ENCODE data around the gene DBH.

DBH gene

GRCh38 chr9:133664173-133665050 lies 28.2 kb downstream of the DBH start:
- H3K27me3 ChIP-seq (ENCODE audit: control insufficient read depth in 2 of 2, insufficient read depth in 2 of 2, low read length in 2 of 2) = peaks cover 1 to 7% of the 10 kb centered on the region in 2 donors
- H3K9me3 ChIP-seq (ENCODE audit: control insufficient read depth in 2 of 2, low read length in 2 of 2) = no peaks in the 10 kb centered on the region
- no peaks in the 10 kb centered on the region for H3K4me1 ChIP-seq (ENCODE audit: control insufficient read depth in 2 of 2, insufficient read depth in 2 of 2, low read length in 2 of 2)
- H3K9ac ChIP-seq (ENCODE audit: low read depth in 1 of 2, low read length in 2 of 2) = no peak overlapping the region
- H3K36me3 ChIP-seq (ENCODE audit: control insufficient read depth in 2 of 2, insufficient read depth in 2 of 2, low read length in 2 of 2) = no peaks in the 10 kb centered on the region
- no peak overlapping the region for H3K4me3 ChIP-seq (ENCODE audit: low read length in 2 of 2)
- H3K27ac ChIP-seq (ENCODE audit: low read depth in 2 of 2, low read length in 2 of 2) = no peak overlapping the region

- Histone ChIP-seq H3K4me3 (ENCODE audit: low read length in 2 of 2) (no peak overlapping the region), H3K9ac (ENCODE audit: low read depth in 1 of 2, low read length in 2 of 2) (no peak overlapping the region), H3K4me1 (ENCODE audit: control insufficient read depth in 2 of 2, insufficient read depth in 2 of 2, low read length in 2 of 2) (no peaks in the 10 kb centered on the region), H3K27ac (ENCODE audit: low read depth in 2 of 2, low read length in 2 of 2) (no peak overlapping the region), H3K36me3 (ENCODE audit: control insufficient read depth in 2 of 2, insufficient read depth in 2 of 2, low read length in 2 of 2) (no peaks in the 10 kb centered on the region), H3K9me3 (ENCODE audit: control insufficient read depth in 2 of 2, low read length in 2 of 2) (no peaks in the 10 kb centered on the region), H3K27me3 (ENCODE audit: control insufficient read depth in 2 of 2, insufficient read depth in 2 of 2, low read length in 2 of 2) (peaks cover 0 to under 1% of the 10 kb centered on the region in 2 donors)
These were observed 28.9 kb downstream of the DBH start for GRCh38 chr9:133665096-133665495.

- Histone ChIP-seq H3K4me1 (ENCODE audit: control insufficient read depth in 2 of 2, insufficient read depth in 2 of 2, low read length in 2 of 2) (no peaks in the 10 kb centered on the region), H3K9ac (ENCODE audit: low read depth in 1 of 2, low read length in 2 of 2) (no peak overlapping the region), H3K36me3 (ENCODE audit: control insufficient read depth in 2 of 2, insufficient read depth in 2 of 2, low read length in 2 of 2) (no peaks in the 10 kb centered on the region), H3K4me3 (ENCODE audit: low read length in 2 of 2) (no peak overlapping the region), H3K27ac (ENCODE audit: low read depth in 2 of 2, low read length in 2 of 2) (no peak overlapping the region), H3K9me3 (ENCODE audit: control insufficient read depth in 2 of 2, low read length in 2 of 2) (no peaks in the 10 kb centered on the region), H3K27me3 (ENCODE audit: control insufficient read depth in 2 of 2, insufficient read depth in 2 of 2, low read length in 2 of 2) (no peaks in the 10 kb centered on the region)
These were observed 29.4 kb downstream of the DBH start for GRCh38 chr9:133665535-133665934.

DNA sequence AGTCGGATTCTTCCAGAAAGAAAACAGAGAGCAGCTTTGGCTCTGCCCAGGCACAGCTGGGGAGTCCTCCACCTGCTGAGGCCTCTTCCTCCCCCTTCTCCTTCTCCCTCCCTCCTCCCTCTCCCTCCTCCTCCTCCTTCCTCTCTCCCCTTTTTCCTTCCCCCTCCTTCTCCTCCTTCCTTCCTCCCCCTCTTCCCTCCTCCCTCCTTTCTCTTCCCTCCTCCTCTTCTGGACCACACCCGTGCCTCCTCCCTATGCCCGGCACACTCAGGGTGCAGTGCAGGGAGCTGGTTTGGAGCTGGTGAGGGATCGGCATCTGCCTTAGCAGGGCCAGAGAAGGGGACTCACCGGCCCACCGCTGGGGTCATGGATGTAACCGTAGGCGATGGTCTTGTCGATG lies 30.2 kb downstream of the DBH start:
- H3K36me3 ChIP-seq (ENCODE audit: control insufficient read depth in 2 of 2, insufficient read depth in 2 of 2, low read length in 2 of 2) = no peaks in the 10 kb centered on the region
- H3K9ac ChIP-seq (ENCODE audit: low read depth in 1 of 2, low read length in 2 of 2) = no peak overlapping the region
- no peak overlapping the region for H3K27ac ChIP-seq (ENCODE audit: low read depth in 2 of 2, low read length in 2 of 2)
- no peaks in the 10 kb centered on the region for H3K4me1 ChIP-seq (ENCODE audit: control insufficient read depth in 2 of 2, insufficient read depth in 2 of 2, low read length in 2 of 2)
- no peaks in the 10 kb centered on the region for H3K9me3 ChIP-seq (ENCODE audit: control insufficient read depth in 2 of 2, low read length in 2 of 2)
- H3K27me3 ChIP-seq (ENCODE audit: control insufficient read depth in 2 of 2, insufficient read depth in 2 of 2, low read length in 2 of 2) = no peaks in the 10 kb centered on the region
- H3K4me3 ChIP-seq (ENCODE audit: low read length in 2 of 2) = no peak overlapping the region

DNA sequence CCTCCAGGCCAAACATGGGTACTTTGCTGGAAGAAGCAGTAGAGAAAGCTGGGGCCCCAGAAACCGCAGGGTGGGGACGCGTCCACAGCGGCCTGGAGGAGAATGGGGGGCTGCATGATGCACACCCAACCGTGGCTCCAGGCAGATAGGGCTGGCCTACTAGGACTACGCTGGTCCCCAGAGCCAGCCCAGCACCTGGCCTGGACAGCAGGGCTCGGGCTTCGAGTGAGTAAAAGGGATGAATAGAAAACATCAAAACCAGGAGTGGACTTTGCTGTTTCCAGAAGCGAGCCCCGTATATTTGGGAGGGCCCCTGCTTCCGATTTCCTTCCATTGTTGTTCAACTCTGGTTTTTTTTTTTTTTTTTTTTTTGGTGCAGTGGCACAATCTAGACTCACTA lies 30.7 kb downstream of the DBH start:
- Histone ChIP-seq H3K27ac (ENCODE audit: low read depth in 2 of 2, low read length in 2 of 2) (no peak overlapping the region), H3K4me3 (ENCODE audit: low read length in 2 of 2) (no peak overlapping the region), H3K27me3 (ENCODE audit: control insufficient read depth in 2 of 2, insufficient read depth in 2 of 2, low read length in 2 of 2) (no peaks in the 10 kb centered on the region), H3K36me3 (ENCODE audit: control insufficient read depth in 2 of 2, insufficient read depth in 2 of 2, low read length in 2 of 2) (no peaks in the 10 kb centered on the region), H3K9me3 (ENCODE audit: control insufficient read depth in 2 of 2, low read length in 2 of 2) (no peaks in the 10 kb centered on the region), H3K4me1 (ENCODE audit: control insufficient read depth in 2 of 2, insufficient read depth in 2 of 2, low read length in 2 of 2) (no peaks in the 10 kb centered on the region), H3K9ac (ENCODE audit: low read depth in 1 of 2, low read length in 2 of 2) (no peak overlapping the region)

GRCh38 chr9:133667759-133668450 lies 31.7 kb downstream of the DBH start:
- no peak overlapping the region for H3K9ac ChIP-seq (ENCODE audit: low read depth in 1 of 2, low read length in 2 of 2)
- H3K4me3 ChIP-seq (ENCODE audit: low read length in 2 of 2) = no peak overlapping the region
- H3K9me3 ChIP-seq (ENCODE audit: control insufficient read depth in 2 of 2, low read length in 2 of 2) = no peaks in the 10 kb centered on the region
- H3K4me1 ChIP-seq (ENCODE audit: control insufficient read depth in 2 of 2, insufficient read depth in 2 of 2, low read length in 2 of 2) = no peaks in the 10 kb centered on the region
- H3K27ac ChIP-seq (ENCODE audit: low read depth in 2 of 2, low read length in 2 of 2) = no peak overlapping the region
- H3K36me3 ChIP-seq (ENCODE audit: control insufficient read depth in 2 of 2, insufficient read depth in 2 of 2, low read length in 2 of 2) = no peaks in the 10 kb centered on the region
- no peaks in the 10 kb centered on the region for H3K27me3 ChIP-seq (ENCODE audit: control insufficient read depth in 2 of 2, insufficient read depth in 2 of 2, low read length in 2 of 2)

- H3K9ac ChIP-seq (ENCODE audit: low read depth in 1 of 2, low read length in 2 of 2) = no peak overlapping the region
- no peak overlapping the region for H3K4me3 ChIP-seq (ENCODE audit: low read length in 2 of 2)
- H3K4me1 ChIP-seq (ENCODE audit: control insufficient read depth in 2 of 2, insufficient read depth in 2 of 2, low read length in 2 of 2) = no peaks in the 10 kb centered on the region
- H3K9me3 ChIP-seq (ENCODE audit: control insufficient read depth in 2 of 2, low read length in 2 of 2) = no peaks in the 10 kb centered on the region
- H3K27me3 ChIP-seq (ENCODE audit: control insufficient read depth in 2 of 2, insufficient read depth in 2 of 2, low read length in 2 of 2) = no peaks in the 10 kb centered on the region
- H3K36me3 ChIP-seq (ENCODE audit: control insufficient read depth in 2 of 2, insufficient read depth in 2 of 2, low read length in 2 of 2) = no peaks in the 10 kb centered on the region
- no peak overlapping the region for H3K27ac ChIP-seq (ENCODE audit: low read depth in 2 of 2, low read length in 2 of 2)
These were observed 33.1 kb downstream of the DBH start for GRCh38 chr9:133669182-133669801.

GRCh38 chr9:133670466-133670865 lies 34.3 kb downstream of the DBH start:
- Histone ChIP-seq H3K9ac (ENCODE audit: low read depth in 1 of 2, low read length in 2 of 2) (no peak overlapping the region), H3K27ac (ENCODE audit: low read depth in 2 of 2, low read length in 2 of 2) (no peak overlapping the region), H3K27me3 (ENCODE audit: control insufficient read depth in 2 of 2, insufficient read depth in 2 of 2, low read length in 2 of 2) (no peaks in the 10 kb centered on the region), H3K9me3 (ENCODE audit: control insufficient read depth in 2 of 2, low read length in 2 of 2) (no peaks in the 10 kb centered on the region), H3K4me3 (ENCODE audit: low read length in 2 of 2) (no peak overlapping the region), H3K4me1 (ENCODE audit: control insufficient read depth in 2 of 2, insufficient read depth in 2 of 2, low read length in 2 of 2) (no peaks in the 10 kb centered on the region), H3K36me3 (ENCODE audit: control insufficient read depth in 2 of 2, insufficient read depth in 2 of 2, low read length in 2 of 2) (no peaks in the 10 kb centered on the region)

DNA sequence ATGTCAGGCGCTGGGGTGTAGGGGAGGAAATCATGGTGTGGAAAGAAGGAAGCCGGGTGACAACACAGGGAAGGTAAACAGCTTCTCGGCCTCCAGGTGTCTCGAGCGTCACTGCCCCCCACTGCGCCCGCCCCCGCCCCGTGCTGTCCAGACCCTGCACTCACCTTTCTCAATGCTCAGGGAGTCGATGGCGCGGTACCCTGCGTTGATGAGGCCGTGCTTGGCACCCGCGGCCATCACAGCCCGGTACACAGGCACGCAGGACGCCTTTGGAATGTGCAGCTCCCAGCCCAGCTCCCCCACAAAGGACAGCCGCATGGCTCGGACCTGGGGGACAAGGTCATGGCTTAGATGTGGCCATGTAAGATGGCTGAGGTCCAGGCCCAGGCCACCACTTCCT lies 35.2 kb downstream of the DBH start:
- no peak overlapping the region for H3K27ac ChIP-seq (ENCODE audit: low read depth in 2 of 2, low read length in 2 of 2)

More for the DNA sequence above, 35.2 kb downstream of the DBH start:
- no peak overlapping the region for H3K9ac ChIP-seq (ENCODE audit: low read depth in 1 of 2, low read length in 2 of 2)
- H3K4me3 ChIP-seq (ENCODE audit: low read length in 2 of 2) = no peak overlapping the region
- no peaks in the 10 kb centered on the region for H3K4me1 ChIP-seq (ENCODE audit: control insufficient read depth in 2 of 2, insufficient read depth in 2 of 2, low read length in 2 of 2)
- no peaks in the 10 kb centered on the region for H3K9me3 ChIP-seq (ENCODE audit: control insufficient read depth in 2 of 2, low read length in 2 of 2)
- H3K36me3 ChIP-seq (ENCODE audit: control insufficient read depth in 2 of 2, insufficient read depth in 2 of 2, low read length in 2 of 2) = no peaks in the 10 kb centered on the region
- no peaks in the 10 kb centered on the region for H3K27me3 ChIP-seq (ENCODE audit: control insufficient read depth in 2 of 2, insufficient read depth in 2 of 2, low read length in 2 of 2)

Data from mucosa of rectum (tissue), 2 donors.